ENCODE data around the gene CPA2.
"Not testable (repeated sequence)": the region's sequence is repeated elsewhere in the genome, so short reads cannot be mapped to it uniquely, and the experiment has no call there.

CPA2 gene

GRCh38 chr7:130319541-130319940 is 52.9 kb downstream of the CPA2 start:
- DNase-seq = no peak

DNA sequence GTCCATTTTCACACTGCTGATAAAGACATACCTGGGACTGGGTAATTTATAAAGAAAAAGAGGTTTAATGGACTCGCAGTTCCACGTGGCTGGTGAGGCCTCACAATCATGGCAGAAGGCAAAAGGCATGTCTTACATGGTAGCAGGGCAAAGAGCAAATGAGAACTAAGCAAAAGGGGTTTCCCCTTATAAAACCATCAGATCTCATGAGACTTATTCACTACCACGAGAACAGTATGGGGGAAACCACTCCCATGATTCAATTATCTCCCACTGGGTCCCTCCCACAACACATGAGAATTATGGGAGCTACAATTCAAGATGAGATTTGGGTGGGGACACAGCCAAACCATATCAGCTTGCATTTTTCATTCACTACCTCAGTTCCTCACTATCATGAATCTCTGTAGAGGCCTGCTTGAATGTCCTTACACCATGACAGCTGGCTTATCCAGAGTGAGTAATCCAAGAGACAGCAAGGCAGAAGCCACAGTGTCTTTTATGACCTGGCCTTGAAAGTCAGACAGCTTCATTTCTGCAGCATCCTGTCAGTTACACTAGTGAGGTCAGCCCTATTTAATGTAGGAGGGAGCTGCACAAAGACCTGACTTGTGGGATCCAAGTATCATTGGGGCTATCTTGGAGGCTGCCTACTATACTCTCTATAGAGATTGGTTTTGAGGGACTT is 55.0 kb downstream of the CPA2 start:
- DNase-seq = not testable (repeated sequence)

DNA sequence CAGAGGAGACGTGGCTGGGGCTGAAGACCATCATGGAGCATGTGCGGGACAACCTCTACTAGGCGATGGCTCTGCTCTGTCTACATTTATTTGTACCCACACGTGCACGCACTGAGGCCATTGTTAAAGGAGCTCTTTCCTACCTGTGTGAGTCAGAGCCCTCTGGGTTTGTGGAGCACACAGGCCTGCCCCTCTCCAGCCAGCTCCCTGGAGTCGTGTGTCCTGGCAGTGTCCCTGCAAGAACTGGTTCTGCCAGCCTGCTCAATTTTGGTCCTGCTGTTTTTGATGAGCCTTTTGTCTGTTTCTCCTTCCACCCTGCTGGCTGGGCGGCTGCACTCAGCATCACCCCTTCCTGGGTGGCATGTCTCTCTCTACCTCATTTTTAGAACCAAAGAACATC is 56.0 kb downstream of the CPA2 start:
- DNase-seq = no peak

DNA sequence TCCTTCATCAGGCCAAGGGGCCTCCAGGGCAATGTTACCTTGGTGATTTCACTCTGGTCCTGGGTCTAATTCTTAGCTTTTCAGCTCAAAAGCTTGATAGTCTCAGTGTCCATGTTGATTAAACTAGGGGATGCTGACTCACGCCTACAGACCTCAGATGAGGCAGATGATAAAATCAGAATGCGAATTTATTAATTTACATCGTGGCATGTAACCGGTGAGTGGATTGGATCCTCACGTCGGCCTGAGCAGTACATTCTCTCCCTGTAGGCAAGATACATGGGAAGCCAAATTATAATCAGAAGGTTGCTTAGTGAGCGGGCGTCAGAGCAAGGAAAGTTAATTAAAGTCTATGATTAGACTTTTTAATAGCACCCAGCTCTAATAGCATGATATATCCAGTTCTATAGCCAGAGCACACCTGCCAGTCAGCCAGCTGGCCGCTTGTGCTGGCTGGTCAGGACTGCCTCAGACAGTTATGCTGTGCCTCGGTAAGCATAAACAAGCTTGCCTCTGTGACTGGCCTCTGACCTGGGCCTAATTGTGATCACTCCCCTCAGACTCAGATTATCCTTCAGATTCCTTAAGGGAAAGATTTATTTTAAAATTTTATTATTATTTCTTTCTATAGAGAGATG is 57.8 kb downstream of the CPA2 start:
- no peak for DNase-seq

DNA sequence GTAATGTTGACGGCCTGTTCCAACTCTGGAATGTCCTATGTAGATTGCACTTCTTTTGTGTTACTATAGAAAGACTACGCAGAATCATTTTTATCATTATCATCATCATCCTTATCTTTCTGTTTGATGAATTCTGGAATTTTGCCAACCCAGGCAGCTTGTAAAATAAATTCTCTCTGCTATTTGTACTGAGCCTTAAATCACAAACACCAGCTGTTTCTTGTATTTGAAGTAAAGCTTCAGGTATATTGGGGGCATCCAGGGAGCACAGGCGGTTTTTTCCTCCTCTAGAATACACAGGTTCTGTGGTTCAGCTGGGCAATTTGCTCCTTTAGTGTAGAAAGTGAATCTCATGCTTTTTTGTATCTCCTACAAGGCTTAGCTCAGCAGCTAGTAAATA is 63.0 kb downstream of the CPA2 start:
- DNase-seq = no peak

- DNase-seq = no peak
Measured at GRCh38 chr7:130332259-130333053, 65.8 kb downstream of the CPA2 start.

DNA sequence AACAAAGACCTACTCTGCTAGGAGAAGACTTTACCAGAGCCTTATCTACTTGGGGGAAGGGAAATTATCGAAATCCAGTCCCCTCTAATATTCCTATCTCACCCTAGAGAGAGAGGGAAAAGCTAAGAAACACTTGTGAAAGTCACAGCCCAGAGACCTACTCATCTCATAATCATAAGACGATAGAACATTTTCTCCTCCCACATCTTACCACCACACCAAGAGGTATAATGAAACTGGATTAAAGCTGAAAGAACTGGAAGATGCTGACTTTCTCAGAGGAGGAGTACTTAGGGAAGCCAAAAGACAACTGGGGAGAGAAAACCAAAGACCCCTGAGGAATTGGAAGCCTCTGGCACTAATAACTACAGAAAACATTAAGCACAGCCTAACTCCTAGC is 67.2 kb downstream of the CPA2 start:
- no peak for DNase-seq

DNA sequence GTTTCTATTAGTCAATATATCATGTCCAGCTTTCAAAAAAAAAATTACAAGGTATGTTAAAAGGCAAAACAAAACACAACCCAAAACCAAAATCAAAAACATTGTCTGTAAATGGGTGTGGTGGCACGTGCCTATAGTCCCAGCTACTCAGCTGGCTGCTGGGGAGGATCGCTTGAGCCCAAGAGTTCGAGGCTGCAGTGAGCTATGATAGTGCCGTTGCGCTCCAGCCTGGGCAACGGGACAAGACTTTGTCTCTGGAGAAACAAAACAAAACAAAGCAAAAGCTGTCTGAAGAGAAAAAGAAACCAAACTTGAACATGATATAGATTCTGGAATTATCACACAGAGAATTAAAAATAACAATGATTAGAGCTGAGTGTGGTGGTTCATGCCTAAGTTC is 67.6 kb downstream of the CPA2 start:
- DNase-seq = no peak

GRCh38 chr7:130337410-130337971 is 70.8 kb downstream of the CPA2 start:
- no peak for DNase-seq

DNA sequence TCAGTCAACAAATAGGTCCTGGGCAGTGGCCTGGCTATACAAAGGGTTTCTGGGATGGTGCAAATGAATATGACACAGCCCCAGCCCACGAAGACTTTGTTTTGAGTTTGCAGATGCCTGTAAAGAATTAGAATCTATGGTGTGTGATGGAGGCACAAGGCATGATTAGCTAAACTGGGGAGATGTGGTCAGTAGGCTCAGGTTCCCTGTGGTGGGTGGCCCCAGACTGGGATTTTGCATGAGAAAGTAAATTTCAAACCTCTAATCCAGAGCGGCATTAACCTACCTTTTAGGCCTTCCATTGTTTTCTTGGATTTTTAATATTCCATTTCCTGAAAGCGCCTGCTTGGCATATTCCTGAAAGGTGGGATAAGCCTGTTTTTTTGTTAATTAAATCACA is 71.6 kb downstream of the CPA2 start:
- DNase-seq = no peak

All from midbrain (tissue), 1 donor.